Glomerular endothelial cell (primary cell): Measurements from ENCODE around the gene ANAPC2. TPM values are rescaled to one million over a fixed set of nuclear protein-coding genes. Genes with fewer than 3 reads are reported as not detected.
A peak's percentile ranks its signal among the peaks of the same experiment; 100 is the strongest.

Source experiments
- DNase-seq: peaks from one replicate; pipeline ENCODE4 v3.0.0-alpha.2; 2011; ENCODE audit warnings: low read depth, low spot score; ENCODE audit errors: extremely low read depth
- total RNA-seq: library from RNA; depleted of rRNA; stranded (reverse); fragments of >200 nt; gene quantifications from 2 replicates; pipeline ENCODE4 v1.2.3, GENCODE V29; 2015

The ANAPC2 gene
- total RNA-seq, 1 donor from 2014 or later, result 34.2 TPM

GRCh38 chr9:137130176-137130755 lies 58.1 kb downstream of the ANAPC2 start:
- DNase-seq, result no peak

- DNase-seq, result peak; percentile 36
These were observed 58.7 kb downstream of the ANAPC2 start for GRCh38 chr9:137129456-137130175.

GRCh38 chr9:137128862-137129455 lies 59.4 kb downstream of the ANAPC2 start:
- no peak for DNase-seq

- no peak for DNase-seq
These were observed 60.0 kb downstream of the ANAPC2 start for GRCh38 chr9:137128158-137128861.

GRCh38 chr9:137127301-137128157 lies 60.8 kb downstream of the ANAPC2 start:
- no peak for DNase-seq

- no peak for DNase-seq
These were observed 61.6 kb downstream of the ANAPC2 start for GRCh38 chr9:137126786-137127185.

Other genes with a start within 250 kb of the ANAPC2 start
- gene FBXW5, start 243.8 kb downstream of the ANAPC2 start, total RNA-seq, result 187 and 188 TPM in 2 replicates
- gene C8G, start 243.3 kb downstream of the ANAPC2 start, total RNA-seq, result not detected in 2 replicates
- gene LCN12, start 236.3 kb downstream of the ANAPC2 start, total RNA-seq, result not detected in 2 replicates
- not detected in 2 replicates for gene PTGDS, start 211.1 kb downstream of the ANAPC2 start, total RNA-seq
- gene LCNL1, start 205.6 kb downstream of the ANAPC2 start, total RNA-seq, result not detected in 2 replicates
- gene PAXX, start 196.1 kb downstream of the ANAPC2 start, total RNA-seq, result 28.0 and 47.2 TPM in 2 replicates
- 0.29 and 2.3 TPM in 2 replicates for gene CLIC3, start 192.0 kb downstream of the ANAPC2 start, total RNA-seq
- 27.2 and 28.4 TPM in 2 replicates for gene ABCA2, start 160.3 kb downstream of the ANAPC2 start, total RNA-seq
- gene FUT7, start 156.5 kb downstream of the ANAPC2 start, total RNA-seq, result not detected in 2 replicates
- gene NPDC1, start 142.4 kb downstream of the ANAPC2 start, total RNA-seq, result 195 and 250 TPM in 2 replicates
- gene ENTPD2, start 134.5 kb downstream of the ANAPC2 start, total RNA-seq, result not detected in 2 replicates
- 6.1 and 6.7 TPM in 2 replicates for gene SAPCD2, start 118.0 kb downstream of the ANAPC2 start, total RNA-seq
- 17.2 and 30.3 TPM in 2 replicates for gene UAP1L1, start 111.0 kb downstream of the ANAPC2 start, total RNA-seq
- gene MAN1B1, start 101.6 kb downstream of the ANAPC2 start, total RNA-seq, result 109 and 118 TPM in 2 replicates
- gene DPP7, start 73.8 kb downstream of the ANAPC2 start, total RNA-seq, result 154 and 167 TPM in 2 replicates
- not detected in 2 replicates for gene GRIN1, start 49.4 kb downstream of the ANAPC2 start, total RNA-seq
- not detected in 2 replicates for gene LRRC26, start 18.5 kb downstream of the ANAPC2 start, total RNA-seq
- gene TMEM210, start 16.5 kb downstream of the ANAPC2 start, total RNA-seq, result not detected in 2 replicates
- gene SSNA1, start 116 bp upstream of the ANAPC2 start, total RNA-seq, result 91.8 and 109 TPM in 2 replicates
- gene TPRN, start 12.2 kb upstream of the ANAPC2 start, total RNA-seq, result 10.0 and 10.8 TPM in 2 replicates
- gene TMEM203, start 17.1 kb upstream of the ANAPC2 start, total RNA-seq, result 24.3 and 32.1 TPM in 2 replicates
- gene NDOR1, start 17.1 kb upstream of the ANAPC2 start, total RNA-seq, result 10.3 and 12.8 TPM in 2 replicates
- 0.76 and 2.9 TPM in 2 replicates for gene RNF208, start 33.7 kb upstream of the ANAPC2 start, total RNA-seq
- 0.41 and 0.78 TPM in 2 replicates for gene CYSRT1, start 36.6 kb upstream of the ANAPC2 start, total RNA-seq
- not detected in 2 replicates for gene RNF224, start 38.9 kb upstream of the ANAPC2 start, total RNA-seq
- gene SLC34A3, start 42.3 kb upstream of the ANAPC2 start, total RNA-seq, result not detected in 2 replicates
- 400 and 427 TPM in 2 replicates for gene TUBB4B, start 52.7 kb upstream of the ANAPC2 start, total RNA-seq
- not detected in 2 replicates for gene STPG3, start 62.7 kb upstream of the ANAPC2 start, total RNA-seq
- 48.5 and 63.0 TPM in 2 replicates for gene NELFB, start 66.8 kb upstream of the ANAPC2 start, total RNA-seq
- 59.7 and 81.4 TPM in 2 replicates for gene TOR4A, start 89.2 kb upstream of the ANAPC2 start, total RNA-seq
- 62.5 and 188 TPM in 2 replicates for gene NRARP, start 113.7 kb upstream of the ANAPC2 start, total RNA-seq
- gene EXD3, start 234.6 kb upstream of the ANAPC2 start, total RNA-seq, result 20.9 and 32.6 TPM in 2 replicates
- gene NOXA1, start 234.8 kb upstream of the ANAPC2 start, total RNA-seq, result 1.2 and 1.7 TPM in 2 replicates